ENCODE data around the gene TRIM28.
A peak's percentile ranks its signal among the peaks of the same experiment; 100 is the strongest.

TRIM28 gene

GRCh38 chr19:58510084-58510862 lies 33.6 kb upstream of the TRIM28 start:
- TF ChIP-seq, protein P1, sequence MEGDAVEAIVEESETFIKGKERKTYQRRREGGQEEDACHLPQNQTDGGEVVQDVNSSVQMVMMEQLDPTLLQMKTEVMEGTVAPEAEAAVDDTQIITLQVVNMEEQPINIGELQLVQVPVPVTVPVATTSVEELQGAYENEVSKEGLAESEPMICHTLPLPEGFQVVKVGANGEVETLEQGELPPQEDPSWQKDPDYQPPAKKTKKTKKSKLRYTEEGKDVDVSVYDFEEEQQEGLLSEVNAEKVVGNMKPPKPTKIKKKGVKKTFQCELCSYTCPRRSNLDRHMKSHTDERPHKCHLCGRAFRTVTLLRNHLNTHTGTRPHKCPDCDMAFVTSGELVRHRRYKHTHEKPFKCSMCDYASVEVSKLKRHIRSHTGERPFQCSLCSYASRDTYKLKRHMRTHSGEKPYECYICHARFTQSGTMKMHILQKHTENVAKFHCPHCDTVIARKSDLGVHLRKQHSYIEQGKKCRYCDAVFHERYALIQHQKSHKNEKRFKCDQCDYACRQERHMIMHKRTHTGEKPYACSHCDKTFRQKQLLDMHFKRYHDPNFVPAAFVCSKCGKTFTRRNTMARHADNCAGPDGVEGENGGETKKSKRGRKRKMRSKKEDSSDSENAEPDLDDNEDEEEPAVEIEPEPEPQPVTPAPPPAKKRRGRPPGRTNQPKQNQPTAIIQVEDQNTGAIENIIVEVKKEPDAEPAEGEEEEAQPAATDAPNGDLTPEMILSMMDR (conservative IDR thresholded peaks at IDR 0.05), result no peak

DNA sequence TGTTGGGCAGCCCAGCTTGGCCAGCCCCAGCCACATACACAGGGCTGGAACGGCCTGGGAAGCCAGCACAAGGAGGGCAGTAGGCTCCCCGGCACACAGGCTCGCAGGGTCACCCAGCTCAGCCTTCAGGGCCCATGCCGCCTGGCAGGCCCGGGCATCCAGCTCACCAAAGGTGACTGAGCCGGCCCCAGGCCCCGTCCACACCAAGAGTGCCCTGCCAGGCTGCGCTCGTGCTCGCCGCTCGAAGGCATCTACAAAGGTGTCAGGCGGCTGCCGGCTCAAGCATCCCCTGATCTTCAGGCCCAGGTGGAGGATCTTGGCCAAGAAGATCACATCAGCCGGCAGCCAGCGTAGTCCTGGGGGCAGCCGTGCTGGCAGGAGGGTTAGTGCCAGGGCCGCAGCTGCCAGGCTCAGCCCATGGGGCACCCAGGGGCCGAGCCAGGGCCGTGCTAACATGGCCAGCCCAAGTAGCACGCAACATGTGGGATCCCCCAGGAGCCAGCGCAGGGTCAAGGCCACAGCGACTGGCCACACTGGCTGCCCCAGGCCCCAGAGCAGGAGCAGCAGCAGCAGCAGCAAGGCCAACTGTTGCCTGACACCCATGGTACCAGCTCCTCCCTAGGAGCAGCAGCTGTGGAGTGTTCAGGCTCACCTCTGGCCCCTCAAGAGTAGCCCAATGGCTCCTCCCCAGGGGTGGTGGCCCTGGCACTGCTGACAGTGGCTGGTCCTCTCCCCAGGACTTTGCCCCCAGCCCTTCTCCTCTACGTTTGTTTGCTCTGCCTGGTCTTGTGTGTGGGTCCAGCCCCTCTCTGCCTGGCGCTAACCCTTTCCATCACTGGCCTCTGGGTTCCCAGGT lies 32.3 kb upstream of the TRIM28 start, which contains the start of gene SLC27A5:
Gene SLC27A5, minus strand, starts transcription at position 640 of the 856 bp plus-strand sequence. Its CDS starts 37 bp downstream, at position 603.
- TF ChIP-seq, protein P1 (conservative IDR thresholded peaks at IDR 0.05), result no peak

More at GRCh38 chr19:58510084-58510862, 33.6 kb upstream of the TRIM28 start:
- no peak overlapping the region for H3K27ac ChIP-seq

DNA sequence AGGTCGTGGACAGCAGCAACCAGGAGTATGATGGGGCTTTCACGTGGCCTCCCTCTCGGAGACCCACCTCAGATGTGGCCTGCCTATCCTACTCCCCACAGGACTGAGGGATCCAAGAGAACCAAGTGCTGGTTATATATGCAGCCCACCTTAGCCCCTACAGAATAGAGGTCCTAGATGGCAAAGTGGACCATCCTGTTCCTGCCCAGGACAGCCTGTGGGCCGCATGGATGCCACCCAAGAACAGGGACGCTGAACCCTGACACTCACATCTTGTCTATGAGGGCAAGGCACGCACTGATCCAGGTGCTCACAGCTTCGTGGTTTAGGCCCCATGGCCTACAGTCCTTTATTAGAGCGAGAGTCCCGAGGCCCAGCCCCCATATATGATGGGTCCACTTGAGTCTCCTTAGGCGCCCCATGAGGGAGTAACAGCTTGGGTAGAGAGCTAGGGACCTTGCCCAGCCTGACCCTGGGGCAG lies 30.6 kb upstream of the TRIM28 start:
- TF ChIP-seq, protein P1 (conservative IDR thresholded peaks at IDR 0.05), result no peak
- H3K27ac ChIP-seq, result peak overlapping the region; percentile 91

More for the DNA sequence above, 32.3 kb upstream of the TRIM28 start, which contains the start of gene SLC27A5:
- peak within 1 kb of the TSS; percentile 91; the same call in 1 of the 2 replicates for H3K27ac ChIP-seq

- H3K27ac ChIP-seq, result peak overlapping the region; percentile 91
- TF ChIP-seq, protein P1 (conservative IDR thresholded peaks at IDR 0.05), result peak; percentile 99
Measured at GRCh38 chr19:58513694-58514563, 29.9 kb upstream of the TRIM28 start.

DNA sequence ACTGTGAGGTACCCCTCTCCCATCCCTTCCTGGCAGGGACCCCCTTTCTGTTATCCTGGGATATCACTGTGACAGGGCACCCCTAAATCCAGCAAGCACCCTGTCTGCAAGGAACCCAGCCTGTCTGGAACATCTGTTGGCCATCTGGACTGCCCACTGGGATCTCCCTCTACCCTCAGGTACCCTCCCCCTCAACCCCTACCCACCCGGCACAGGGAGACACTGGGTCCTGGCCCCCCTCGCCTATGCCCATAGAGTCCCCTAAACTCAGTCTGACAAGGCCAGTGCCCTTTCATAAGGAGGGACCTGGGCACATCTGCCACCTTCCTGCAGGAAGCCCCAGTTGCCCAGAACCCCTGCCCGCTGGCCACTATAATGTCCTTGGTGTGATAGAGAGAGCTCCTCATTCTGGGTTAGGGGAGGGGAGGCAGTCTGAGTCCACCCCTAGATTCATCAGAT lies 29.3 kb upstream of the TRIM28 start:
- TF ChIP-seq, protein P1 (conservative IDR thresholded peaks at IDR 0.05), result no peak
- H3K27ac ChIP-seq, result peak overlapping the region; percentile 91

DNA sequence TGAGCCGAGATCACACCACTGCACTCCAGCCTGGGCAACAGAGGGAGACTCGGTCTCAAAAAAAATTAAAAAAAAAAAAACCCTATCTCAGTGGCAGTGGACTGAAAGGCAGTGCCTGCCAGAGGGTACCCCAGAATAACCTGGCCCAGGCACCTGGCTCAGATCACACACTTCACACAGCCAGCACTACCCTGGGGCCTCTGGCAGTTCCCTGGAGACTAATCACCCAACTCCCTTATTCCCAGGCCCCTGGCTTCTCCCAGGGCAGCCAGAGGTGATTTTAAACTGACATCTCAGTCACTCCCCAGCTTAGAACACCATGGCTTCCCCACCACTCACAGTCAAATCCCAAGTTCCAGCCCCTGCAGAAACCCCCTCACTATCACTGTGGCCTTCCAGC lies 28.6 kb upstream of the TRIM28 start:
- TF ChIP-seq, protein P1 (conservative IDR thresholded peaks at IDR 0.05), result no peak
- H3K27ac ChIP-seq, result peak overlapping the region; percentile 91
